GM12801 (cell line): ENCODE results near the gene NOS3.

Source experiments
- CTCF ChIP-seq: IDR thresholded peaks from one replicate; pipeline ENCODE4 v1.5.1; 2011; ENCODE audit warnings: control low read depth; ENCODE audit not compliant: insufficient read length; ENCODE audit errors: extremely low read depth

The NOS3 gene

GRCh38 chr7:150945171-150945852 is 45.5 kb upstream of the NOS3 start:
- TF ChIP-seq CTCF = no peak

GRCh38 chr7:150945853-150946420 is 44.9 kb upstream of the NOS3 start:
- no peak for TF ChIP-seq CTCF

- TF ChIP-seq CTCF = no peak
These were observed 44.2 kb upstream of the NOS3 start for GRCh38 chr7:150946421-150947240.

- TF ChIP-seq CTCF = no peak
These were observed 43.5 kb upstream of the NOS3 start for GRCh38 chr7:150947241-150947745.

- TF ChIP-seq CTCF = no peak
These were observed 42.8 kb upstream of the NOS3 start for GRCh38 chr7:150947761-150948651.

GRCh38 chr7:150948791-150949251 is 42.0 kb upstream of the NOS3 start:
- TF ChIP-seq CTCF = no peak
